NT2/D1 (cell line): ENCODE results near the gene PARP14.

Experiments
- YY1 ChIP-seq: IDR thresholded peaks from 2 replicates; pipeline ENCODE4 v1.6.1; 2011; ENCODE audit not compliant: insufficient read length, insufficient read depth
- ZNF274 ChIP-seq: IDR thresholded peaks from 2 replicates; pipeline ENCODE4 v1.6.1; 2011; ENCODE audit warnings: mild to moderate bottlenecking, low read depth, low read length

GRCh38 chr3:122725106-122725505 lies 44.5 kb downstream of the PARP14 start:
- TF ChIP-seq YY1 (no peak), ZNF274 (no peak)
